Chondrocyte (in vitro differentiated cells): ENCODE measurements around the gene AFF3. TPM values are rescaled to one million over a fixed set of nuclear protein-coding genes. Genes with fewer than 3 reads are reported as not detected.

Source experiments
- DNase-seq: peaks from one replicate; pipeline ENCODE4 v3.0.0; 2021; ENCODE audit warnings: mixed read lengths, low spot score
- H3K27ac Mint-ChIP-seq: one replicate; pipeline ENCODE4 v1.8.0; 2021; ENCODE audit warnings: mild to moderate bottlenecking, moderate library complexity, mixed read lengths; ENCODE audit not compliant: unreplicated experiment
- H3K27me3 Mint-ChIP-seq: 2 replicates; pipeline ENCODE4 v1.8.0; 2021; ENCODE audit warnings: low read depth, mixed read lengths
- H3K36me3 Mint-ChIP-seq: 2 replicates; pipeline ENCODE4 v1.8.0; 2021; ENCODE audit warnings: low read depth, mixed read lengths
- H3K4me1 Mint-ChIP-seq: 2 replicates; pipeline ENCODE4 v1.8.0; 2021; ENCODE audit warnings: low read depth, mild to moderate bottlenecking, mixed read lengths
- H3K4me3 Mint-ChIP-seq: one replicate; pipeline ENCODE4 v1.8.0; 2021; ENCODE audit warnings: mild to moderate bottlenecking, moderate library complexity, mixed read lengths; ENCODE audit not compliant: unreplicated experiment
- H3K9me3 Mint-ChIP-seq: 2 replicates; pipeline ENCODE4 v1.8.0; 2021; ENCODE audit warnings: low read depth, mixed read lengths
- total RNA-seq: library from RNA; stranded (reverse); gene quantifications from 3 replicates; pipeline ENCODE4 v1.2.1, GENCODE V29; 2021
- TF ChIP-seq, protein P1 (sequence below): fragments of 200-600 bp; sonication (generic); IDR thresholded peaks from 2 replicates; pipeline ENCODE4 v1.5.0; 2021; ENCODE audit warnings: antibody characterized with exemption, mild to moderate bottlenecking, moderate library complexity

AFF3 gene
- total RNA-seq, 1 donor from 2014 or later = 127 TPM

DNA sequence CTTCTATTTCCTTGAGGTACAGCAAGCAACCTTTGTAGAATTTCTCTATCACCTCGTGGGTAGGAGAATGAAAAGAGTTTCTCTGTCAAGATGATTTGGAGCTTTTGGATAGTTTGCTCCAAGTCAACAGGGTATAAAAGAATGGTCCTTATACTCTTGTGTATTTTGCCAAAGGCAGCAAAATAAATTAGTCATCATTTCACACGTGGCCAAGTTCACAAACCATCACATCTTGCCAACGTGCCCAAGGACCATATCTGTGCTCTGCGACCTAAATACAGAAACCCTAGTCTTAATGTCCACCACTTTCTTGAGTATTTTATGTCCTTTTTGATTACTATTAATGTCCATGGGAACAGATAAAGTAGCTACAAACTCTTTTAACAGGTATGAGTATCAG, 262.9 kb downstream of the AFF3 start:
- Mint-ChIP-seq H3K4me1 (peaks cover 96% of the 10 kb centered on the region), H3K27ac (peak overlapping the region; percentile 92), H3K4me3 (no peak overlapping the region), H3K36me3 (no peaks in the 10 kb centered on the region), H3K9me3 (no peaks in the 10 kb centered on the region), H3K27me3 (no peaks in the 10 kb centered on the region)
- DNase-seq = no peak
- TF ChIP-seq, protein P1, sequence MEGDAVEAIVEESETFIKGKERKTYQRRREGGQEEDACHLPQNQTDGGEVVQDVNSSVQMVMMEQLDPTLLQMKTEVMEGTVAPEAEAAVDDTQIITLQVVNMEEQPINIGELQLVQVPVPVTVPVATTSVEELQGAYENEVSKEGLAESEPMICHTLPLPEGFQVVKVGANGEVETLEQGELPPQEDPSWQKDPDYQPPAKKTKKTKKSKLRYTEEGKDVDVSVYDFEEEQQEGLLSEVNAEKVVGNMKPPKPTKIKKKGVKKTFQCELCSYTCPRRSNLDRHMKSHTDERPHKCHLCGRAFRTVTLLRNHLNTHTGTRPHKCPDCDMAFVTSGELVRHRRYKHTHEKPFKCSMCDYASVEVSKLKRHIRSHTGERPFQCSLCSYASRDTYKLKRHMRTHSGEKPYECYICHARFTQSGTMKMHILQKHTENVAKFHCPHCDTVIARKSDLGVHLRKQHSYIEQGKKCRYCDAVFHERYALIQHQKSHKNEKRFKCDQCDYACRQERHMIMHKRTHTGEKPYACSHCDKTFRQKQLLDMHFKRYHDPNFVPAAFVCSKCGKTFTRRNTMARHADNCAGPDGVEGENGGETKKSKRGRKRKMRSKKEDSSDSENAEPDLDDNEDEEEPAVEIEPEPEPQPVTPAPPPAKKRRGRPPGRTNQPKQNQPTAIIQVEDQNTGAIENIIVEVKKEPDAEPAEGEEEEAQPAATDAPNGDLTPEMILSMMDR = no peak

DNA sequence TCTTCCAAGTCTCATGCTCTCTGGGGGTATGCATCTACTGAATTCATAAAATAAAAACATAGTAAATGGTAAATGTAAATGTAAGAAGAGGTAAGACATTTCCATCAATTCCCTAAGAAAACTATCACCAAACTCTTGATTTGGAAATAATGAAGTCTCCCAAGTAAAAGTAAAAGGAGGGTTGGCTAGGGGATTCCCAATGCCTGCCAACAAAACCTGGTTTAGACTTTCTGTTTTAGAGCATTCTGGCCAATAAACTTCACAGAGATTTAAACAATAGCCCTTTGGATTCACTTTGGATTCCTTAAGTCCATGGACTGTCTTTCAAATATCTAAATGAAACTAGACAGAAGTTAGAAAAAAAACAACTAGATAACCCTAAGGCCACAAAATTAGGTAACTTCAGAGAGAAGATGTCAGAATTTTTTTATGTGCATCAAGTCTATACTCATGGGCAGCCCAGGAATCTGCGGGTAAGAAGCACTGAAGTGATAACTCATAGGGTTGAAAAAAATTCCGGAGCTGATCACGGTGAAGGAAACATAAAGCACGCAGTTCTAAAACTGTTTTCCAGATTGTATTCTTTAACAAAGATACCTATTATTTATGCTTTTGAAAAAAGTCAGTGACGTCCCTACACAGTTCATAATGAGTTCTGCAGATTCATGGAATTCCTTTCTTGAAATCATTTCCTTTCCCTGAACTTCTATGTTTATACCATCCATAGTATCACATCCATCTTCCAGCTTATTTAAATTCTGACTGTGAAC, 263.6 kb downstream of the AFF3 start:
- no peak overlapping the region for H3K4me3 Mint-ChIP-seq
- no peaks in the 10 kb centered on the region for H3K9me3 Mint-ChIP-seq
- H3K4me1 Mint-ChIP-seq = peaks cover 95% of the 10 kb centered on the region
- H3K27ac Mint-ChIP-seq = peak overlapping the region; percentile 92
- no peaks in the 10 kb centered on the region for H3K27me3 Mint-ChIP-seq
- no peak for DNase-seq
- no peaks in the 10 kb centered on the region for H3K36me3 Mint-ChIP-seq
- TF ChIP-seq, protein P1 = no peak

DNA sequence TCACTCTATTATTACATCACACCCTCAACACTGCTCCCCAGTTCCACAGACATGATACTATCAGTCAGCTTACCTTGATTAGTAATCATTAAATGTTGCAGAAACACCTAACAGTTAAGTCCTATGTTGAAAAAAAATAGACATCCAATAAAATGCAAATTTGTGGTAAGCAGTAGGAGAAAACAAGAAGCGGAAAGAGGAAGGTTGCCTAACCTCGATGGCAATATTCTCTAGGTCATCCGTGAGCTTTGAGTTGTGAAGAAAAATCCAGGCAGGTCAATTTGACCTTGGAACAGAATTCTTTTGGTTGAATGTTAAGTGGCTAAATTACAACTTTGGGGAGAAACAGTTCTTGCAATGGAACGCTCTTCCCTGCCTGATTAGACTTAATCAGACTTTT, 264.4 kb downstream of the AFF3 start:
- no peaks in the 10 kb centered on the region for H3K9me3 Mint-ChIP-seq
- H3K27ac Mint-ChIP-seq = no peak overlapping the region
- H3K4me3 Mint-ChIP-seq = no peak overlapping the region
- no peaks in the 10 kb centered on the region for H3K27me3 Mint-ChIP-seq
- peaks cover 87% of the 10 kb centered on the region for H3K4me1 Mint-ChIP-seq
- no peak for DNase-seq
- H3K36me3 Mint-ChIP-seq = no peaks in the 10 kb centered on the region
- TF ChIP-seq, protein P1 = no peak

DNA sequence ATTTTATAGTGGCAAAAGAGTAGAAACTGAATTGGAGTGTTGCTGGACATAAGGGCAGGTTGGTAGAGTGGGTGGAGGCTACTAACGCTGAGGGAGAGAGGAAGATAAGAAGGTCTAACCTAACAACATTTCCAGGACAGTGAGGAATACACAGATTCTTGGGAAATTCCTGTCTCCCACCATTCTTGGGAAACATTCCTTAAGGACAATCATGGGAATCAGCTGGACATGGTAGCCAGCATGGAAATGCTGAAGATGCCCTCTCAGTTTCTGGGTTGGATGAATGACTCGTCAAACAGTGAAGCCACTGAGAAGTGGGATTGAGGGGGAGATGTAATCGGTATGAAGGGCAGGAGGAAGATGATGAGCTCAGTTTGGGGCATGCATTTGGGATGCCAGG, 265.4 kb downstream of the AFF3 start:
- Mint-ChIP-seq H3K27ac (peak overlapping the region; percentile 24), H3K4me3 (no peak overlapping the region), H3K4me1 (peaks cover 82% of the 10 kb centered on the region), H3K9me3 (no peaks in the 10 kb centered on the region), H3K36me3 (no peaks in the 10 kb centered on the region), H3K27me3 (no peaks in the 10 kb centered on the region)
- no peak for DNase-seq
- TF ChIP-seq, protein P1 = no peak

DNA sequence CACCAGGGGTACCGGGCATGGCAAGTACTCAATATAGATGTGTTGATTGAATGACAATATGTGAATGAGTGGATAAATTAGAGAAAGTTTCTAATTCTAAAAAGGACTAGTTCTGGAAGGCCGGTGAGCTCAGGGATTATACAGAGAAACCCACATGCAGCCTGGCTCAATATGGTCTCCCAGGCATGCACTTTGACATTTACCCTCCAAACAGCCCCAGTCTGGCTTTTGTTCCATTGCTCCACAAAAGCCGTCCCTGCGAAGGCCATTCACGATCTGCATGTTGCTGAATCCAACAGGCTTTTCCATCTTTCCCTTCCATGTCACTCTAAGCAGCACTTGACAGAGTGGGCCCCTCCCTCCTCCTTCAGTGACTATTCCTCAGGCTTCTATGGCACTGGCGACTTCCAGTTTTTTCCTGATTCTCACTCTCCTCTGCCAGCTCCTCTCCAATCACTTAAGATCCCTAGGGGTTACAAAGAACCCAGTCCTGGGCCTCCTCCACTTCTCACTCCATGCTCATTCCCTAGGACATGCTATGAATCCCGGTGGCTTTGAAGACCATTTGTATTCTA, 266.7 kb downstream of the AFF3 start:
- H3K27ac Mint-ChIP-seq = peak overlapping the region; percentile 42
- DNase-seq = no peak
- H3K27me3 Mint-ChIP-seq = no peaks in the 10 kb centered on the region
- no peaks in the 10 kb centered on the region for H3K36me3 Mint-ChIP-seq
- no peaks in the 10 kb centered on the region for H3K9me3 Mint-ChIP-seq
- TF ChIP-seq, protein P1 = no peak
- H3K4me1 Mint-ChIP-seq = peaks cover 69% of the 10 kb centered on the region
- H3K4me3 Mint-ChIP-seq = no peak overlapping the region
